Ectodermal cell (in vitro differentiated cells): Measurements from ENCODE around the gene TMIGD3.
A peak's percentile ranks its signal among the peaks of the same experiment; 100 is the strongest.

ENCODE experiments used
- H3K27ac ChIP-seq: 2 replicates; pipeline ENCODE4 v1.7.0; 2013; ENCODE audit warnings: mild to moderate bottlenecking, low read depth, low read length; ENCODE audit not compliant: insufficient read depth, poor library complexity, severe bottlenecking
- H3K27me3 ChIP-seq: 2 replicates; pipeline ENCODE4 v1.7.0; 2013; ENCODE audit warnings: mild to moderate bottlenecking, low read length; ENCODE audit not compliant: insufficient read depth, control insufficient read depth, poor library complexity, severe bottlenecking
- H3K36me3 ChIP-seq: one replicate; pipeline ENCODE4 v1.7.0; 2013; ENCODE audit warnings: low read length; ENCODE audit not compliant: control insufficient read depth, insufficient read depth
- H3K4me1 ChIP-seq: one replicate; pipeline ENCODE4 v1.7.0; 2013; ENCODE audit warnings: low read length; ENCODE audit not compliant: control insufficient read depth, insufficient read depth
- H3K4me3 ChIP-seq: 2 replicates; pipeline ENCODE4 v1.7.0; 2013; ENCODE audit warnings: low read depth, low read length, control low read depth; ENCODE audit not compliant: insufficient read depth
- H3K9me3 ChIP-seq: 2 replicates; pipeline ENCODE4 v1.7.0; 2013; ENCODE audit warnings: mild to moderate bottlenecking, low read length, moderate library complexity; ENCODE audit not compliant: control insufficient read depth
- WGBS, 2 experiments: methylation state at CpG; one replicate each; pipeline ENCODE4 v1.1.7; 2013; ENCODE audit warnings: missing lambda C conversion rate in 2 of 2; 5-methylcytosine and 5-hydroxymethylcytosine counted together

Gene TMIGD3

GRCh38 chr1:111452581-111452980 is 50.9 kb downstream of the TMIGD3 start:
- WGBS, 2 experiments, result 89 to 92% methylated on average over 2 to 3 of the region's 3 CpGs
- Histone ChIP-seq H3K36me3 (peaks cover 4% of the 10 kb centered on the region), H3K9me3 (no peaks in the 10 kb centered on the region)

GRCh38 chr1:111450185-111450584 is 53.2 kb downstream of the TMIGD3 start:
- Histone ChIP-seq H3K4me3 (peak overlapping the region; percentile 97), H3K4me1 (peaks cover 10% of the 10 kb centered on the region), H3K36me3 (peaks cover 12% of the 10 kb centered on the region), H3K27me3 (no peaks in the 10 kb centered on the region), H3K27ac (no peak overlapping the region), H3K9me3 (no peaks in the 10 kb centered on the region)
- WGBS, 2 experiments, result 62 to 67% methylated on average over 2 to 3 of the region's 3 CpGs

More at GRCh38 chr1:111452581-111452980, 50.9 kb downstream of the TMIGD3 start:
- no peak overlapping the region for H3K27ac ChIP-seq
- no peak overlapping the region for H3K4me3 ChIP-seq
- H3K4me1 ChIP-seq, result peaks cover 10% of the 10 kb centered on the region
- no peaks in the 10 kb centered on the region for H3K27me3 ChIP-seq

DNA sequence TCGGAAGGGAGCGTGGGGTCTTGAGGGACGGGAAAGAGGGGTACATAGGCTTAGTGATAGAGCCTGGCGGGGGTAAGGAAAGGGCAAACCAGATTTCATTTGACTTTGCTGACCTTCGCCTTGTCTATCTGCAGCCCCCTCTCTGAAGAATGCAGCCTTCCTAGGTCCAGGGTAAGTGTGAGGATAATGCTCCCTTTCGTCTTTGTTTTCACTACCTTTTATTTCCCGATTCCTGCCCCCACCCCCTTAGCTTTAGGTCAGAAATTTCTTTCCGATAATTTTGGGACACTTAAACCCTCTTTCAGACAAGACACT is 53.8 kb downstream of the TMIGD3 start:
- H3K4me3 ChIP-seq, result peak overlapping the region; percentile 97
- WGBS, 2 experiments, result 0% methylated on average over 8 of the region's 8 CpGs
- H3K36me3 ChIP-seq, result peaks cover 17% of the 10 kb centered on the region
- peaks cover 10% of the 10 kb centered on the region for H3K4me1 ChIP-seq
- no peaks in the 10 kb centered on the region for H3K9me3 ChIP-seq
- peak overlapping the region; percentile 50 for H3K27ac ChIP-seq
- H3K27me3 ChIP-seq, result no peaks in the 10 kb centered on the region

- Histone ChIP-seq H3K4me1 (peaks cover 10% of the 10 kb centered on the region), H3K4me3 (peak within 1 kb of the TSS; percentile 97), H3K36me3 (peaks cover 19% of the 10 kb centered on the region), H3K27me3 (no peaks in the 10 kb centered on the region), H3K27ac (peak within 1 kb of the TSS; percentile 50), H3K9me3 (no peaks in the 10 kb centered on the region)
- whole genome bisulfite sequencing, 2 experiments, result 0% methylated on average over 54 of the region's 54 CpGs
These were observed 54.3 kb downstream of the TMIGD3 start, which contains the start of the genes ATP5PB and WDR77 for GRCh38 chr1:111448918-111449702. ATP5PB (plus strand) TSS chr1:111449464; CDS start chr1:111449542, 78 bp downstream. WDR77 (minus strand) TSS chr1:111449256; CDS start chr1:111449169, 87 bp downstream.

DNA sequence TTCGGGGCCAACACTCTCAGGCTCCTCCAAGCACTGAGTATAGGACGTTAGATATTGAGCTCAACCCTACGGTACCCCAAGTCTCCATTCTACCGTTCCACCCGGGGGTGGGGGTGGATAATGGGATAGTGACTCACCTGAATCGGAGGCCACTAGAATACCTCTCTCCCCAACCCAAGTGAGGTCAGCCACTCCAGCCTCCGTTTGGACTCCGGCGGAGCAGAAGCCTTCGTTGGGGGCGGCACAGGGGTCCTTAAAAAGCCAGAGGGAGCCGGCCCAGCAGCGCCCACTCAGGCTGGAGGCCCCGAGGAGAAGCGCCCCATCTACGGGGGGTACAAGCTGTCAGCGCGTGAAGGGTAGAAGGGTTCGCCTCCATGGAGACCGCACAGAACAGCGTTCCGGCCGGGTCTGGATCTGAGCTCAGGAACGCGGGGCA is 54.9 kb downstream of the TMIGD3 start:
- 0 to 1% methylated on average over 23 to 25 of the region's 25 CpGs for WGBS, 2 experiments
- peaks cover 10% of the 10 kb centered on the region for H3K4me1 ChIP-seq
- peaks cover 23% of the 10 kb centered on the region for H3K36me3 ChIP-seq
- H3K4me3 ChIP-seq, result peak overlapping the region; percentile 97
- no peak overlapping the region for H3K27ac ChIP-seq
- no peaks in the 10 kb centered on the region for H3K9me3 ChIP-seq
- no peaks in the 10 kb centered on the region for H3K27me3 ChIP-seq

DNA sequence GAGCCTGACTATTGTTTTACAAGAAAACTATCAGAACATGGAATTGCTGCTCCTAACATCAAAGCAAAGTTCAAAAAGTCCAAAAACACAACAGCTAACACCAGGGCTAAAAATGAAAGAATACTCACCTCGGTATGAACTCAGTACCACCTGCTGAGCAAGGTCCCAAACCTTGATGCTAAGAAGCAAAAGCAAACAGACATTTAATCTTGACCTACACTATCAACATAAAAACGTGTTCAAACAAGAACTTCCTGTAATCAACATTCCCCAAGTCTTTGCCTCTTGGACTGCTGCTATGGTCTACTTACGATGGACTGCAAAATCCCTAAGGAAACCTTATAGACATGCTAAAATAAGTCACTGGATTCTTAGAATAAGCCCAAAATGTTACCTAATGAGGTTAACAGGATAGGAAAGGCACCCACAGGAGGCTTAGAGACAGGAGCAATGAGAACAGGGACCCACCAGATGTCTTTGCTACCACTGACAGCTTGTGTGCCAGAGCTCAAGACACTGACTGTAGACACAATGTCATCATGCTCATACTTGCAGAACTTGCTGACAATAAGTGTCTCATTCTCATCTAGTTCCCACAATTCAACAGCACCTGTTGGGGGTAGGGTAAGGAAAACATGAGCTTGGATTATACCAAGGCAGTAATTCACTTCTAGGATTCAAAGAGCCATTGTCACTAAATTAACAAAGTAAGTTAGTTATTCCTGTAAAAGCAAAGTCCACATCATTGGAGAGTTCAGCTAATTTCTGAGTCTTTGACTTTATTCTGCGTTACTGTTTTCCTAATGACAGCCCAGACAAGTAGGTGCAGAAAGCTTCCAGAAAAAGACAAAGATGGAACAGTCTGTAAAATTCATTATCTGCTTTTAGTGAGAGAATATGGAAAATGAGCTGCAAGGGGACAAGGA is 56.2 kb downstream of the TMIGD3 start:
- Histone ChIP-seq H3K36me3 (peaks cover 23% of the 10 kb centered on the region), H3K27ac (no peak overlapping the region), H3K4me1 (peaks cover 10% of the 10 kb centered on the region), H3K27me3 (no peaks in the 10 kb centered on the region), H3K9me3 (no peaks in the 10 kb centered on the region), H3K4me3 (peak overlapping the region; percentile 97)
- WGBS, 2 experiments, result 91% methylated on average over 4 of the region's 4 CpGs

DNA sequence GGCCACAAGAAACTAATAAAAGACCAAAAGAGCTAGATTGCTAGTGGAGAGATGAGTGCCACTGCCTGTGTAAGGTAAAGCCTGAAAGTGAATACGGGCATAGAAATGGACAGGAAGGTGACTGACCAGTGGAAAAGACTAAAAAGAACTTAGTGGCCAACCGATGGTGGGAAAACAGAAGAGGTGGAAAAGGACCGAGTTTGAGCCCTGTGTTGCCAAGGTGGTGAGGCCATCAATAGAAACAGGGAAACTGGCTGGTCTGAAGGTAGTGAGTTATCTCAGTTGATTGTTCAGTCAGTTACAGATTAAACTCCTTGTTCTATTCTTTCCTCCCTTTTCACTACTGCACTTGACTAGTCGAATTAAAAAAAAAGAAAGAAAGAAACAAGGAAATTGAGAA is 56.9 kb downstream of the TMIGD3 start:
- Histone ChIP-seq H3K36me3 (peaks cover 29% of the 10 kb centered on the region), H3K27ac (no peak overlapping the region), H3K4me3 (no peak overlapping the region), H3K27me3 (no peaks in the 10 kb centered on the region), H3K9me3 (no peaks in the 10 kb centered on the region), H3K4me1 (peaks cover 10% of the 10 kb centered on the region)
- WGBS, 2 experiments, result 94 to 95% methylated on average over 3 to 4 of the region's 4 CpGs

- WGBS, 2 experiments, result 88 to 100% methylated on average over 3 of the region's 3 CpGs
- Histone ChIP-seq H3K36me3 (peaks cover 43% of the 10 kb centered on the region), H3K4me3 (no peak overlapping the region), H3K4me1 (no peaks in the 10 kb centered on the region), H3K27ac (no peak overlapping the region), H3K27me3 (no peaks in the 10 kb centered on the region), H3K9me3 (no peaks in the 10 kb centered on the region)
These were observed 59.4 kb downstream of the TMIGD3 start for GRCh38 chr1:111444031-111444430.

DNA sequence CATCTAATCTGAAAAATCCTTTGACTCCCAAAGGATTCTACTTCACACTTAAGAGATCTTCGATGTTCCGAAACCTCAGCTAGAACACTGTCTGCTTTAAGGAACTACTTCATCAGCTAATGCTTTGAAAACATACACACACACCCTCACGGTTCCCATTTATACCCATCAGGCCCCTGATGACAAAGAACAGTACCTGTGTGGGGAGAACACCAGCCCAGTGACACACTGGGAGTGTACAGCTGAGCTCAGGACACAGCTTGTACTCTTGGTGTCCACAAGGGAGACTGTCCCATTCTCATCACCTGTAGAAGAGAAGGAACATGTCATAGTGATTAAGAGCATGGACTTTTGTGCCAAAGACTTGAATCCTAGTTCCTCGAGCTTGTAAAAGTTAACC is 61.0 kb downstream of the TMIGD3 start:
- H3K9me3 ChIP-seq, result no peaks in the 10 kb centered on the region
- H3K36me3 ChIP-seq, result peaks cover 46% of the 10 kb centered on the region
- WGBS, 2 experiments, result 88 to 95% methylated on average over 4 of the region's 4 CpGs
- no peak overlapping the region for H3K4me3 ChIP-seq
- no peaks in the 10 kb centered on the region for H3K27me3 ChIP-seq
- H3K27ac ChIP-seq, result no peak overlapping the region
- no peaks in the 10 kb centered on the region for H3K4me1 ChIP-seq
